Uterus (tissue), 4 donors: ENCODE data around the gene GNG12. TPM values are rescaled to one million over a fixed set of nuclear protein-coding genes. Genes with fewer than 3 reads are reported as not detected.

Source experiments
- DNase-seq, 2 donors: peaks; one replicate each; pipeline ENCODE4 v3.0.0-alpha.2; 2019 to 2020
- H3K27ac ChIP-seq, 2 donors: fragments of 200-600 bp; sonication (generic); 1 replicate in 1 of 2; 2 replicates in 1 of 2; pipeline ENCODE4 v1.5.1; 2016 to 2018
- H3K27me3 ChIP-seq, 2 donors: fragments of 200-600 bp; sonication (generic); one replicate each; pipeline ENCODE4 v1.5.1; 2018 to 2019; ENCODE audit warnings: control low read depth in 1 of 2
- H3K36me3 ChIP-seq, 2 donors: fragments of 200-600 bp; sonication (generic); one replicate each; pipeline ENCODE4 v1.5.1; 2019; ENCODE audit warnings: control low read depth in 1 of 2
- H3K4me1 ChIP-seq, 2 donors: fragments of 200-600 bp; sonication (generic); one replicate each; pipeline ENCODE4 v1.5.1; 2018 to 2019; ENCODE audit warnings: control low read depth in 1 of 2
- H3K4me3 ChIP-seq, 2 donors: fragments of 200-600 bp; sonication (generic); 1 replicate in 1 of 2; 2 replicates in 1 of 2; pipeline ENCODE4 v1.5.1; 2018 to 2019; ENCODE audit warnings: mild to moderate bottlenecking in 1 of 2
- H3K9me3 ChIP-seq, 2 donors: fragments of 200-600 bp; sonication (generic); one replicate each; pipeline ENCODE4 v1.5.1; 2019; ENCODE audit warnings: control low read depth in 1 of 2
- CTCF ChIP-seq, 4 experiments: fragments of 200-600 bp in 2 of 4; fragments of 450-650 bp in 2 of 4; sonication (generic) in 2 of 4; IDR thresholded peaks; one replicate each; pipeline ENCODE4 v1.5.1; 2016 to 2019; ENCODE audit warnings: antibody characterized with exemption in 4 of 4, mild to moderate bottlenecking in 2 of 4, moderate library complexity in 1 of 4
- POLR2A ChIP-seq, 2 donors: fragments of 450-650 bp; IDR thresholded peaks; one replicate each; pipeline ENCODE4 v1.6.1; 2016; ENCODE audit warnings: antibody characterized with exemption in 2 of 2, mild to moderate bottlenecking in 1 of 2, moderate library complexity in 1 of 2
- intact Hi-C: fragments of 100-400 bp; cut with DNase I; formaldehyde crosslinking; loops from one replicate; pipeline ENCODE4 v1.15.1; 2023; ENCODE audit warnings: low total_unique reads
- total RNA-seq, 4 donors: library from RNA; depleted of rRNA in 3 of 4; stranded (reverse); fragments of >200 nt in 3 of 4; gene quantifications; one replicate each; pipeline versions ENCODE4 v1.1.0 to v1.2.4, GENCODE V29; 2014 to 2023
- donor health status: DM: yes; HTN: yes; CAD: no.

The GNG12 gene
- total RNA-seq, 4 donors from 2014 or later: 45.3 to 179 (median 120) TPM

GRCh38 chr1:67695963-67696362 lies 137.3 kb downstream of the GNG12 start:
- no peaks in the 10 kb centered on the region for H3K36me3 ChIP-seq
- intact Hi-C loops: no loop called here
- no peaks in the 10 kb centered on the region for H3K27me3 ChIP-seq
- H3K4me1 ChIP-seq: no peaks in the 10 kb centered on the region
- TF ChIP-seq POLR2A (IDR thresholded peaks at IDR 0.05): no peak
- no peak for TF ChIP-seq CTCF (IDR thresholded peaks at IDR 0.05)
- H3K27ac ChIP-seq: no peak overlapping the region
- no peak for DNase-seq
- no peaks in the 10 kb centered on the region for H3K9me3 ChIP-seq
- no peak overlapping the region for H3K4me3 ChIP-seq

- TF ChIP-seq CTCF (IDR thresholded peaks at IDR 0.05) (no peak), POLR2A (IDR thresholded peaks at IDR 0.05) (no peak)
- H3K9me3 ChIP-seq: no peaks in the 10 kb centered on the region
- no peak overlapping the region for H3K4me3 ChIP-seq
- no peak for DNase-seq
- H3K27me3 ChIP-seq: no peaks in the 10 kb centered on the region
- intact Hi-C loops: no loop called here
- no peak overlapping the region for H3K27ac ChIP-seq
- H3K4me1 ChIP-seq: no peaks in the 10 kb centered on the region
- H3K36me3 ChIP-seq: no peaks in the 10 kb centered on the region
Observed at GRCh38 chr1:67691712-67692111, 141.6 kb downstream of the GNG12 start.

GRCh38 chr1:67690411-67690810 lies 142.9 kb downstream of the GNG12 start:
- no peaks in the 10 kb centered on the region for H3K9me3 ChIP-seq
- no peak for TF ChIP-seq POLR2A (IDR thresholded peaks at IDR 0.05)
- TF ChIP-seq CTCF (IDR thresholded peaks at IDR 0.05): no peak
- DNase-seq: no peak
- H3K27ac ChIP-seq: no peak overlapping the region
- H3K27me3 ChIP-seq: no peaks in the 10 kb centered on the region
- H3K4me3 ChIP-seq: no peak overlapping the region
- H3K4me1 ChIP-seq: no peaks in the 10 kb centered on the region
- intact Hi-C loops: no loop called here
- H3K36me3 ChIP-seq: no peaks in the 10 kb centered on the region

GRCh38 chr1:67690018-67690363 lies 143.3 kb downstream of the GNG12 start:
- H3K36me3 ChIP-seq: no peaks in the 10 kb centered on the region
- H3K27ac ChIP-seq: no peak overlapping the region
- no peak for TF ChIP-seq POLR2A (IDR thresholded peaks at IDR 0.05)
- no peak for TF ChIP-seq CTCF (IDR thresholded peaks at IDR 0.05)
- H3K4me3 ChIP-seq: no peak overlapping the region
- no peak for DNase-seq
- no peaks in the 10 kb centered on the region for H3K27me3 ChIP-seq
- H3K9me3 ChIP-seq: no peaks in the 10 kb centered on the region
- intact Hi-C loops: no loop called here
- H3K4me1 ChIP-seq: no peaks in the 10 kb centered on the region

- no peaks in the 10 kb centered on the region for H3K9me3 ChIP-seq
- no peaks in the 10 kb centered on the region for H3K36me3 ChIP-seq
- intact Hi-C loops: loop anchor here (10.0 kb wide), 1 partner anchor 125 kb away; no protein-coding TSS in a partner anchor
- DNase-seq: no peak
- no peak overlapping the region for H3K4me3 ChIP-seq
- H3K27ac ChIP-seq: no peak overlapping the region
- no peak for TF ChIP-seq POLR2A (IDR thresholded peaks at IDR 0.05)
- no peak for TF ChIP-seq CTCF (IDR thresholded peaks at IDR 0.05)
- no peaks in the 10 kb centered on the region for H3K27me3 ChIP-seq
- peaks cover 0 to under 1% of the 10 kb centered on the region in 2 donors for H3K4me1 ChIP-seq
Observed at GRCh38 chr1:67689267-67690017, 143.8 kb downstream of the GNG12 start.
